ENCODE data around the gene SARS2.

SARS2 gene

GRCh38 chr19:38922482-38922881 is 8.1 kb downstream of the SARS2 start:
- H3K4me3 ChIP-seq (ENCODE audit: low read depth, low read length), result no peak overlapping the region
- no peak for TF ChIP-seq CTCF (IDR thresholded peaks at IDR 0.05; ENCODE audit: insufficient read depth, low read depth, low read length, missing control alignments)
- DNase-seq (ENCODE audit: low read depth), result no peak

DNA sequence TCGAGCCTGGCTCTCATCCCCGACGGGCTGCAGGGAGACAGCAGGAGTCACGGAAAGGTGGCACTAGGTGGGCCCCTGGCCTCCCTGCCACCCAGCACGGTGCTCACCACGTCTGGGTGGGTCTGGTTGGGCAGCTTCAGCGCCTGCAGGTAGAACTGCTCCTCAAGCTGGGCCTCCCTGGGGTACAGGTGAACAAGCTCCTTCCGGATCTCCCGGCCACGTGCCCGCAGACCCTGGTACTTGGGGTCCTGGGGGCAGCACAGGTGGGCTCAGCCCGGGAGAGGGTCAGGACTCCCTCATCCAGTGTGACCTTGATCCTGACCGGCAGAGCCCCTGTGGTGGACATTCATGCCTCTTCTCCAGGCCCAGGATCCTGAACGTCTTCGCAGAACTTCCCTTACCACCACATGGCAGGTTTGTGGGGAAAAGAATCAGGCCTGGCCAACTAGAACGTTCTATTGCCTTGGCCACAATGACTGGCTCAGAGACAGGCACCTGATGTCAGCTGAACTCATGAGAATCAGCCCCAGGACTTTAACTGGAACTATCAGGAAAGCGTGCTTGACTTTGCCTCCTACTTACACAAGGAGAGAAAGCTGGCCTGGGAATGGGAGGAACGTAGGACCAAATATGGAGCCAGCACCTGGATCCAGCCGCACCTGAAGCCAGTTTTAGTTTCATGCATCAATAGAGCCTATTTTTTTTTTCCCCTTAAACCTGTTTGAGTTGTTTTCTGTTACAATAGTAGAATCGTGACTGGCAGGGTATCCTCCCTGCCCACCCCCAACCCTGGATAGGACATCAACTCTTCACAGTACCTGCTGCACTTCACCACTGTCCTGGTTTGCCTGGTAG is 8.9 kb downstream of the SARS2 start:
- no peak for DNase-seq (ENCODE audit: low read depth)
- TF ChIP-seq CTCF (IDR thresholded peaks at IDR 0.05; ENCODE audit: insufficient read depth, low read depth, low read length, missing control alignments), result no peak
- H3K4me3 ChIP-seq (ENCODE audit: low read depth, low read length), result no peak overlapping the region

GRCh38 chr19:38920602-38921419 is 9.8 kb downstream of the SARS2 start:
- TF ChIP-seq CTCF (IDR thresholded peaks at IDR 0.05; ENCODE audit: insufficient read depth, low read depth, low read length, missing control alignments), result no peak
- no peak for DNase-seq (ENCODE audit: low read depth)
- H3K4me3 ChIP-seq (ENCODE audit: low read depth, low read length), result no peak overlapping the region

DNA sequence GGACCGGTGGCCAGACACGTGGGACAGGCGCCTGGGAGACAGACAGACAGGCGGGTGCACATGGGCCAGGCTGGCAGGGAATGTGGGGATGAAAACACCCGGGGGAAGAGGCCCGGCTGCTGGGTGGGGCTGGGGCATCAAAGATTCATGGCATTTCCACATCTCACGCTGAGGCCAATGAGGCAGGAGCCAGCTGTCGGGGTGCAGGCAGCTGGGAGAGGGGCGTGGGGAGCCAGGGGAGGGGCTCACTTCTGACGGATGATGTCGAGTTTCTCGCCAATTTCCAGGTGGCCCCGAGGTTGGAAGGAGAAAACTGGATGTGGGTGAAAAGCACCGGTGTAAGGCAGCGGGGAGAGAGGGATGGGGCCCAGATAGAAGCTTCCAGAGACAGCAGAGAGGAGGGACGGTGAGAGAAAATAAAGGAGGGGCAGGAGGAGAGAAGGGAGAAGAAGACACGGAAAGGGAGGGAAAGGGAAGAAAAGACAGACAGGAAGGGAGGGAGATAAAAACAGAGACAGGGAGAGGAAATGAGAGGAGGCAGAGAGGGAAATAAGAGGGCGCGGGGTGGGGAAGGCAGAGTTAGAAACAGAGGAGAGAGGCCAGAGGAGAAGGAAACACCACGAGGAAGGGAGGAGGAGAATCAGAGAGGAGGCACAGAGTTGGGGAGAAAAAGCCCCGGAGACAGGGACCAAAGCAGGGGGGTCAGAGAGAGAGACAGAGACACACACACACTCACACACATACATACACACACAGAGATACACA is 10.5 kb downstream of the SARS2 start:
- no peak overlapping the region for H3K4me3 ChIP-seq (ENCODE audit: low read depth, low read length)
- no peak for DNase-seq (ENCODE audit: low read depth)
- TF ChIP-seq CTCF (IDR thresholded peaks at IDR 0.05; ENCODE audit: insufficient read depth, low read depth, low read length, missing control alignments), result no peak

GRCh38 chr19:38918526-38918925 is 12.0 kb downstream of the SARS2 start:
- DNase-seq (ENCODE audit: low read depth), result no peak
- no peak for TF ChIP-seq CTCF (IDR thresholded peaks at IDR 0.05; ENCODE audit: insufficient read depth, low read depth, low read length, missing control alignments)
- no peak overlapping the region for H3K4me3 ChIP-seq (ENCODE audit: low read depth, low read length)

GRCh38 chr19:38917921-38918491 is 12.6 kb downstream of the SARS2 start:
- no peak for DNase-seq (ENCODE audit: low read depth)
- H3K4me3 ChIP-seq (ENCODE audit: low read depth, low read length), result no peak overlapping the region
- TF ChIP-seq CTCF (IDR thresholded peaks at IDR 0.05; ENCODE audit: insufficient read depth, low read depth, low read length, missing control alignments), result no peak

Measured in GM12865 (cell line).